ENCODE results near the gene TLR9. TPM values are rescaled to one million over a fixed set of nuclear protein-coding genes. Genes with fewer than 3 reads are reported as not detected.

The TLR9 gene
- total RNA-seq, 1 experiment from 2014 or later, result not detected

DNA sequence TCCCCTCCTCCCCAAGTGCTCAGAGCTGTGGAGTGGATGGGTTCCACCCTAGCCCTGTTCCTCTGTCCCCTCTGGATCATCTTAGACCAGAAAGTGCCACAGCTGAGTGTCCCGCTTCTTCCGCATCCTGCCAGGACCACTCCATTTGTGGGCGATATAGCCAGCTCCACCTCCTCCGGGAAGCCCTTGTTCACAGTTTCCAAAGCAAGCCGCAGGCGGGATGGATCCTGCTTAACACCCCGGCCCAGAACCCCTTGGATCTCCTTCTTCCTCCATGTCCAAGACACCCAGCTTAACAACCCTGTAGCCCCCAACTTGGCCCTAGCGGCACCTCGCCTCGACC lies 28.0 kb downstream of the TLR9 start:
- intact Hi-C loops (cut with micrococcal nuclease; ENCODE audit: unreplicated experiment) (no loop called here), in situ Hi-C loops (cut with HindIII; ENCODE audit: low pct_unique_long_range_greater_than_20kb, low sequenced_read_pairs) (no loop called here)
- ChIA-PET CTCF (no interaction called here), POLR2A (interaction anchor here (0.7 kb wide), 1 partner anchor 264 kb away, joined by 3 read pairs; no protein-coding TSS in a partner anchor)
- H3K4me1 ChIP-seq (ENCODE audit: control insufficient read depth, insufficient read depth, low read length), result peaks cover 14% of the 10 kb centered on the region
- H3K9me3 ChIP-seq (ENCODE audit: control insufficient read depth, insufficient read depth, low read depth, low read length), result no peaks in the 10 kb centered on the region
- peak overlapping the region; percentile 86 for H3K27ac ChIP-seq (ENCODE audit: low read length)
- no peak for ATAC-seq
- no peak for TF ChIP-seq TCF7L2 (IDR thresholded peaks at IDR 0.05; ENCODE audit: low read depth, low read length)
- no peak for TF ChIP-seq SIN3A (IDR thresholded peaks at IDR 0.05; ENCODE audit: borderline replicate concordance, insufficient read depth, low read depth, low read length)
- TF ChIP-seq, protein P1, sequence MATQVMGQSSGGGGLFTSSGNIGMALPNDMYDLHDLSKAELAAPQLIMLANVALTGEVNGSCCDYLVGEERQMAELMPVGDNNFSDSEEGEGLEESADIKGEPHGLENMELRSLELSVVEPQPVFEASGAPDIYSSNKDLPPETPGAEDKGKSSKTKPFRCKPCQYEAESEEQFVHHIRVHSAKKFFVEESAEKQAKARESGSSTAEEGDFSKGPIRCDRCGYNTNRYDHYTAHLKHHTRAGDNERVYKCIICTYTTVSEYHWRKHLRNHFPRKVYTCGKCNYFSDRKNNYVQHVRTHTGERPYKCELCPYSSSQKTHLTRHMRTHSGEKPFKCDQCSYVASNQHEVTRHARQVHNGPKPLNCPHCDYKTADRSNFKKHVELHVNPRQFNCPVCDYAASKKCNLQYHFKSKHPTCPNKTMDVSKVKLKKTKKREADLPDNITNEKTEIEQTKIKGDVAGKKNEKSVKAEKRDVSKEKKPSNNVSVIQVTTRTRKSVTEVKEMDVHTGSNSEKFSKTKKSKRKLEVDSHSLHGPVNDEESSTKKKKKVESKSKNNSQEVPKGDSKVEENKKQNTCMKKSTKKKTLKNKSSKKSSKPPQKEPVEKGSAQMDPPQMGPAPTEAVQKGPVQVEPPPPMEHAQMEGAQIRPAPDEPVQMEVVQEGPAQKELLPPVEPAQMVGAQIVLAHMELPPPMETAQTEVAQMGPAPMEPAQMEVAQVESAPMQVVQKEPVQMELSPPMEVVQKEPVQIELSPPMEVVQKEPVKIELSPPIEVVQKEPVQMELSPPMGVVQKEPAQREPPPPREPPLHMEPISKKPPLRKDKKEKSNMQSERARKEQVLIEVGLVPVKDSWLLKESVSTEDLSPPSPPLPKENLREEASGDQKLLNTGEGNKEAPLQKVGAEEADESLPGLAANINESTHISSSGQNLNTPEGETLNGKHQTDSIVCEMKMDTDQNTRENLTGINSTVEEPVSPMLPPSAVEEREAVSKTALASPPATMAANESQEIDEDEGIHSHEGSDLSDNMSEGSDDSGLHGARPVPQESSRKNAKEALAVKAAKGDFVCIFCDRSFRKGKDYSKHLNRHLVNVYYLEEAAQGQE (IDR thresholded peaks at IDR 0.05; ENCODE audit: insufficient read depth in 1 of 2, low read depth in 2 of 2, low read length in 1 of 2), result no peak
- no peak for TF ChIP-seq POLR2AphosphoS5 (IDR thresholded peaks at IDR 0.05; ENCODE audit: low read depth, low read length)
- TF ChIP-seq, protein P2, sequence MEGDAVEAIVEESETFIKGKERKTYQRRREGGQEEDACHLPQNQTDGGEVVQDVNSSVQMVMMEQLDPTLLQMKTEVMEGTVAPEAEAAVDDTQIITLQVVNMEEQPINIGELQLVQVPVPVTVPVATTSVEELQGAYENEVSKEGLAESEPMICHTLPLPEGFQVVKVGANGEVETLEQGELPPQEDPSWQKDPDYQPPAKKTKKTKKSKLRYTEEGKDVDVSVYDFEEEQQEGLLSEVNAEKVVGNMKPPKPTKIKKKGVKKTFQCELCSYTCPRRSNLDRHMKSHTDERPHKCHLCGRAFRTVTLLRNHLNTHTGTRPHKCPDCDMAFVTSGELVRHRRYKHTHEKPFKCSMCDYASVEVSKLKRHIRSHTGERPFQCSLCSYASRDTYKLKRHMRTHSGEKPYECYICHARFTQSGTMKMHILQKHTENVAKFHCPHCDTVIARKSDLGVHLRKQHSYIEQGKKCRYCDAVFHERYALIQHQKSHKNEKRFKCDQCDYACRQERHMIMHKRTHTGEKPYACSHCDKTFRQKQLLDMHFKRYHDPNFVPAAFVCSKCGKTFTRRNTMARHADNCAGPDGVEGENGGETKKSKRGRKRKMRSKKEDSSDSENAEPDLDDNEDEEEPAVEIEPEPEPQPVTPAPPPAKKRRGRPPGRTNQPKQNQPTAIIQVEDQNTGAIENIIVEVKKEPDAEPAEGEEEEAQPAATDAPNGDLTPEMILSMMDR (IDR thresholded peaks at IDR 0.05), result no peak
- H3K36me3 ChIP-seq (ENCODE audit: control insufficient read depth, insufficient read depth, low read length), result peaks cover 7% of the 10 kb centered on the region
- no peaks in the 10 kb centered on the region for H3K27me3 ChIP-seq (ENCODE audit: control insufficient read depth, insufficient read depth, low read length)
- DNase-seq (ENCODE audit: low read depth, low spot score), result no peak
- peak overlapping the region; percentile 66 to 92 for H3K4me3 ChIP-seq (ENCODE audit: low read depth in 2 of 2, low read length in 2 of 2)
- BruUV-seq (replicated peaks), result no TSS peak

DNA sequence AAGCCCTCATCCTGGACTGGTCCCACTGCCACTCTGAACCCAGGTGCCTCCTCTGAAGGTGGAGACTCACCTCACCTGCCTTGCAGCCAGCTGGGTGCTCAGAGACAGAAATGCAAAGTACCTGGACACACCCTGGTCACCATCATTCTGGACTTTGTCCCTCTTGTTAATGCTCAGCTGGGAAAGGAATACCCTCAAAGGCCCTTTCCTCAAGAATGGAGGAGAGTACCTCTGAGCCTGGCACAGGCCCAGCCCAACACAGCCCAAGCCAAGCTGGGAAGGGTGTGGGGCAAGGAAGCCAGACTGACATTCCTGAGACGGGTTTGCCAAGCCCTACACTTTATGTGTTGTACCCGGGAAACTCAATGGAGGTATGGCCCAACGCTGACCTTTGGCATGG lies 28.5 kb downstream of the TLR9 start:
- intact Hi-C loops (cut with micrococcal nuclease; ENCODE audit: unreplicated experiment) (no loop called here), in situ Hi-C loops (cut with HindIII; ENCODE audit: low pct_unique_long_range_greater_than_20kb, low sequenced_read_pairs) (no loop called here)
- DNase-seq (ENCODE audit: low read depth, low spot score) (no peak), ATAC-seq (no peak)
- BruUV-seq (replicated peaks), result no TSS peak
- Histone ChIP-seq H3K27ac (ENCODE audit: low read length) (peak overlapping the region; percentile 86; the same call in 1 of the 2 replicates), H3K36me3 (ENCODE audit: control insufficient read depth, insufficient read depth, low read length) (peaks cover 7% of the 10 kb centered on the region), H3K4me1 (ENCODE audit: control insufficient read depth, insufficient read depth, low read length) (peaks cover 14% of the 10 kb centered on the region), H3K4me3 (ENCODE audit: low read depth in 2 of 2, low read length in 2 of 2) (no peak overlapping the region), H3K9me3 (ENCODE audit: control insufficient read depth, insufficient read depth, low read depth, low read length) (no peaks in the 10 kb centered on the region), H3K27me3 (ENCODE audit: control insufficient read depth, insufficient read depth, low read length) (no peaks in the 10 kb centered on the region)
- POLR2A ChIA-PET, result interaction anchor here (0.7 kb wide), 1 partner anchor 265 kb away, joined by 3 read pairs; no protein-coding TSS in a partner anchor
- CTCF ChIA-PET, result no interaction called here
- TF ChIP-seq, protein P2 (IDR thresholded peaks at IDR 0.05), result no peak
- no peak for TF ChIP-seq TCF7L2 (IDR thresholded peaks at IDR 0.05; ENCODE audit: low read depth, low read length)
- TF ChIP-seq, protein P1 (IDR thresholded peaks at IDR 0.05; ENCODE audit: insufficient read depth in 1 of 2, low read depth in 2 of 2, low read length in 1 of 2), result no peak
- TF ChIP-seq POLR2AphosphoS5 (IDR thresholded peaks at IDR 0.05; ENCODE audit: low read depth, low read length), result no peak
- no peak for TF ChIP-seq SIN3A (IDR thresholded peaks at IDR 0.05; ENCODE audit: borderline replicate concordance, insufficient read depth, low read depth, low read length)
